ENCODE measurements around the gene KCNJ5. TPM values are rescaled to one million over a fixed set of nuclear protein-coding genes. Genes with fewer than 3 reads are reported as not detected.

The KCNJ5 gene
- polyA plus RNA-seq, 2 of the 4 experiments (the other 2 are of a cell fraction), result 0.04 TPM; not detected in 1

- no peak for TF ChIP-seq CBX8 (IDR thresholded peaks at IDR 0.05)
- TF ChIP-seq MYC (IDR thresholded peaks at IDR 0.05; ENCODE audit: borderline replicate concordance, low read length), result no peak
- no peak for TF ChIP-seq TP53 (CRISPR knock-in tag; IDR thresholded peaks at IDR 0.05)
- TF ChIP-seq SMC3 (IDR thresholded peaks at IDR 0.05), result no peak
- no peak for TF ChIP-seq PHF8 (IDR thresholded peaks at IDR 0.05; ENCODE audit: borderline replicate concordance, low read depth)
Observed at GRCh38 chr11:128921793-128922192, 30.6 kb downstream of the KCNJ5 start (continued).

- TF ChIP-seq CHD4 (IDR thresholded peaks at IDR 0.05; ENCODE audit: borderline replicate concordance), result no peak
- TF ChIP-seq POLR2AphosphoS2 (conservative IDR thresholded peaks at IDR 0.05; ENCODE audit: low read length), result no peak
- TF ChIP-seq ZFP36 (IDR thresholded peaks at IDR 0.05; ENCODE audit: borderline replicate concordance, partially characterized antibody), result no peak
- TF ChIP-seq FOSL2 (IDR thresholded peaks at IDR 0.05), result no peak
- TF ChIP-seq FOSL2 (CRISPR knock-in tag; IDR thresholded peaks at IDR 0.05), result no peak
- TF ChIP-seq CBX8 (IDR thresholded peaks at IDR 0.05), result no peak
- no peak for TF ChIP-seq RCOR1 (IDR thresholded peaks at IDR 0.05; ENCODE audit: low read depth, low read length)
- TF ChIP-seq SREBF2 (IDR thresholded peaks at IDR 0.05), result no peak
- no peak for TF ChIP-seq BHLHE40 (IDR thresholded peaks at IDR 0.05; ENCODE audit: low read depth, low read length)
- POLR2A ChIA-PET, result no interaction called here
- H3K4me1 ChIP-seq, result no peaks in the 10 kb centered on the region
- DNase-seq (ENCODE audit: low read depth in 1 of 2, low spot score in 1 of 2) (no peak), ATAC-seq (no peak), FAIRE-seq (no peak)
- H3K9me3 ChIP-seq, result no peaks in the 10 kb centered on the region
- WGBS (ENCODE audit: missing lambda C conversion rate), result 61% methylated on average over 7 of the region's 7 CpGs
- H3K4me2 ChIP-seq, result no peak overlapping the region
- CTCF ChIA-PET, result interaction anchor here (2.8 kb wide), 1 partner anchor 18 kb away, joined by 7 read pairs; no protein-coding TSS in a partner anchor
- no peak overlapping the region for H3K27ac ChIP-seq
- no peak overlapping the region for H3K4me3 ChIP-seq
Observed at GRCh38 chr11:128924104-128924503, 32.9 kb downstream of the KCNJ5 start.

GRCh38 chr11:128924510-128925249 is 33.5 kb downstream of the KCNJ5 start:
- Histone ChIP-seq H3K27ac (no peak overlapping the region), H3K4me3 (no peak overlapping the region), H3K4me1 (no peaks in the 10 kb centered on the region), H3K9me3 (no peaks in the 10 kb centered on the region), H3K4me2 (no peak overlapping the region)
- ChIA-PET CTCF (interaction anchor here (1.2 to 2.8 kb wide), 2 partner anchors 18 to 20 kb away, joined by 3 to 7 read pairs; no protein-coding TSS in a partner anchor), POLR2A (no interaction called here)
- FAIRE-seq (no peak), ATAC-seq (no peak), DNase-seq (ENCODE audit: low read depth in 1 of 2, low spot score in 1 of 2) (no peak)
- TF ChIP-seq POLR2A (IDR thresholded peaks at IDR 0.05; ENCODE audit: low read length) (no peak), NPAS2 (CRISPR knock-in tag; IDR thresholded peaks at IDR 0.05; ENCODE audit: borderline replicate concordance) (no peak), CHD4 (IDR thresholded peaks at IDR 0.05; ENCODE audit: borderline replicate concordance) (no peak), SMC3 (IDR thresholded peaks at IDR 0.05) (no peak), RNF2 (IDR thresholded peaks at IDR 0.05; ENCODE audit: borderline replicate concordance, low read depth) (no peak), TP53 (CRISPR knock-in tag; IDR thresholded peaks at IDR 0.05) (no peak), FOSB (CRISPR knock-in tag; IDR thresholded peaks at IDR 0.05) (no peak), ATOH8 (CRISPR knock-in tag; IDR thresholded peaks at IDR 0.05; ENCODE audit: low read depth) (no peak), MYC (IDR thresholded peaks at IDR 0.05; ENCODE audit: borderline replicate concordance, low read length) (no peak), BCL3 (IDR thresholded peaks at IDR 0.05) (no peak)
- 64% methylated on average over 13 of the region's 16 CpGs for WGBS (ENCODE audit: missing lambda C conversion rate)

- ATAC-seq (no peak), FAIRE-seq (no peak), DNase-seq (ENCODE audit: low read depth in 1 of 2, low spot score in 1 of 2) (no peak)
- Histone ChIP-seq H3K4me1 (no peaks in the 10 kb centered on the region), H3K27ac (no peak overlapping the region), H3K9me3 (no peaks in the 10 kb centered on the region), H3K4me2 (no peak overlapping the region), H3K4me3 (no peak overlapping the region)
- WGBS (ENCODE audit: missing lambda C conversion rate), result 94% methylated on average over 1 of the region's 2 CpGs
- ChIA-PET POLR2A (no interaction called here), CTCF (interaction anchor here (1.2 to 2.8 kb wide), 2 partner anchors 19 to 21 kb away, joined by 3 to 7 read pairs; no protein-coding TSS in a partner anchor)
- TF ChIP-seq MAZ (IDR thresholded peaks at IDR 0.05; ENCODE audit: borderline replicate concordance, low read depth, low read length) (no peak), CHD2 (IDR thresholded peaks at IDR 0.05; ENCODE audit: low read length, partially characterized antibody) (no peak), MYC (IDR thresholded peaks at IDR 0.05; ENCODE audit: borderline replicate concordance, low read length) (no peak), CEBPB (IDR thresholded peaks at IDR 0.05) (no peak), CBX8 (IDR thresholded peaks at IDR 0.05) (no peak), ZFP36 (IDR thresholded peaks at IDR 0.05; ENCODE audit: borderline replicate concordance, partially characterized antibody) (no peak), FOSL2 (IDR thresholded peaks at IDR 0.05) (no peak), FOSL2 (CRISPR knock-in tag; IDR thresholded peaks at IDR 0.05) (no peak), ZC3H11A (IDR thresholded peaks at IDR 0.05) (no peak), HOXB13 (CRISPR knock-in tag; IDR thresholded peaks at IDR 0.05; ENCODE audit: low read depth) (no peak), RNF2 (IDR thresholded peaks at IDR 0.05; ENCODE audit: borderline replicate concordance, low read depth) (no peak), POLR2AphosphoS2 (conservative IDR thresholded peaks at IDR 0.05; ENCODE audit: low read length) (no peak), ATOH8 (CRISPR knock-in tag; IDR thresholded peaks at IDR 0.05; ENCODE audit: low read depth) (no peak), KDM5A (IDR thresholded peaks at IDR 0.05) (no peak), HOXA7 (CRISPR knock-in tag; IDR thresholded peaks at IDR 0.05) (no peak), SREBF2 (IDR thresholded peaks at IDR 0.05) (no peak)
Observed at GRCh38 chr11:128925250-128925600, 34.1 kb downstream of the KCNJ5 start.

Measured in A549 (cell line).